Measurements from ENCODE around the gene ARHGAP26. TPM values are rescaled to one million over a fixed set of nuclear protein-coding genes. Genes with fewer than 3 reads are reported as not detected.

Gene ARHGAP26
- total and polyA plus RNA-seq, 2 of the 4 experiments (the other 2 are of a cell fraction): 0.54 to 0.56 TPM

GRCh38 chr5:142873831-142874230 lies 103.7 kb downstream of the ARHGAP26 start:
- no peak overlapping the region for H2AFZ ChIP-seq (replicated peaks; ENCODE audit: low read length, poor library complexity)
- intact Hi-C loops (cut with micrococcal nuclease): no loop called here
- peaks cover 24% of the 10 kb centered on the region for H3K27me3 ChIP-seq (ENCODE audit: control insufficient read depth, insufficient read depth, low read length)
- no peak overlapping the region for H3K14ac ChIP-seq (replicated peaks; ENCODE audit: low read depth, low read length)
- no peak overlapping the region for H3K4me3 ChIP-seq (ENCODE audit: insufficient read depth, low read depth, low read length)
- TF ChIP-seq MAZ (IDR thresholded peaks at IDR 0.05; ENCODE audit: borderline replicate concordance, low read depth, low read length): no peak
- TF ChIP-seq FOS (IDR thresholded peaks at IDR 0.05; ENCODE audit: low read depth, low read length): no peak
- TF ChIP-seq CEBPB (IDR thresholded peaks at IDR 0.05; ENCODE audit: low read depth, low read length): no peak
- no peak for TF ChIP-seq NFE2L2 (IDR thresholded peaks at IDR 0.05; ENCODE audit: low read depth, low read length)
- no peak for TF ChIP-seq RAD21 (IDR thresholded peaks at IDR 0.05; ENCODE audit: low read length)
- TF ChIP-seq MAFK (IDR thresholded peaks at IDR 0.05; ENCODE audit: low read depth, low read length): no peak
- no peak for TF ChIP-seq ELK1 (IDR thresholded peaks at IDR 0.05; ENCODE audit: borderline replicate concordance, low read depth, low read length)
- no peak for TF ChIP-seq CHD1 (IDR thresholded peaks at IDR 0.05; ENCODE audit: low read depth, low read length)
- TF ChIP-seq RCOR1 (IDR thresholded peaks at IDR 0.05; ENCODE audit: insufficient replicate concordance, low read length): no peak
- TF ChIP-seq POLR2A (IDR thresholded peaks at IDR 0.05; ENCODE audit: low read depth, low read length): no peak
- TF ChIP-seq USF2 (IDR thresholded peaks at IDR 0.05; ENCODE audit: low read depth, low read length): no peak
- TF ChIP-seq BHLHE40 (IDR thresholded peaks at IDR 0.05; ENCODE audit: low read depth, low read length): no peak
- no peaks in the 10 kb centered on the region for H3K79me1 ChIP-seq (ENCODE audit: low read depth in 1 of 2, low read length in 2 of 2)
- H2BK120ac ChIP-seq (ENCODE audit: low read depth, low read length): no peak overlapping the region
- H2BK15ac ChIP-seq (ENCODE audit: low read depth, low read length): no peak overlapping the region
- H4K8ac ChIP-seq (ENCODE audit: low read depth in 2 of 2, low read length in 2 of 2): no peak overlapping the region
- H3K27ac ChIP-seq (ENCODE audit: insufficient read depth, low read length): no peak overlapping the region
- H3K9ac ChIP-seq (ENCODE audit: low read depth, low read length): no peak overlapping the region
- ATAC-seq (ENCODE audit: low read depth) (no peak), DNase-seq (no peak)
- H2AK5ac ChIP-seq (ENCODE audit: low read depth, low read length): no peak overlapping the region
- no peaks in the 10 kb centered on the region for H3K36me3 ChIP-seq (ENCODE audit: control insufficient read depth, insufficient read depth, low read length)
- H3K9me1 ChIP-seq (ENCODE audit: insufficient read depth, low read length): no peaks in the 10 kb centered on the region
- no CpG with 5 or more reads among the region's 5 CpGs for WGBS, 2 experiments (ENCODE audit: extremely low coverage in 2 of 2, insufficient read length in 1 of 2)
- H3K9me3 ChIP-seq (ENCODE audit: control insufficient read depth, insufficient read depth, low read length): no peaks in the 10 kb centered on the region
- H3K4ac ChIP-seq (ENCODE audit: low read depth, low read length): no peak overlapping the region
- H3K23ac ChIP-seq (ENCODE audit: low read depth, low read length): no peak overlapping the region
- H3K4me2 ChIP-seq (ENCODE audit: low read depth, low read length): no peak overlapping the region
- POLR2A ChIA-PET (ENCODE audit: unreplicated experiment): no interaction called here
- no peak overlapping the region for H3K18ac ChIP-seq (ENCODE audit: low read depth, low read length)
- no peak overlapping the region for H4K5ac ChIP-seq (ENCODE audit: low read depth, low read length)
- H3K4me1 ChIP-seq (ENCODE audit: control insufficient read depth, insufficient read depth, low read length): 0 out of 2 replicates have a peak, but pooled peaks cover 2% of the 10 kb centered on the region
- no peak overlapping the region for H2BK20ac ChIP-seq (ENCODE audit: low read depth, low read length)
- H4K91ac ChIP-seq (ENCODE audit: insufficient read depth, low read depth, low read length): no peak overlapping the region
- no peak overlapping the region for H2BK5ac ChIP-seq (ENCODE audit: low read depth, low read length, poor library complexity, severe bottlenecking)
- no peaks in the 10 kb centered on the region for H4K20me1 ChIP-seq (ENCODE audit: insufficient read depth, low read length)
- in situ Hi-C loops (cut with MboI; ENCODE audit: low sequenced_read_pairs): loop anchor here (5.0 to 10.0 kb wide), 3 partner anchors 102 to 269 kb away; partner anchors contain the start of gene ARHGAP26
- CTCF ChIA-PET: interaction anchor here (0.7 to 2.7 kb wide), 3 partner anchors 157 to 263 kb away, joined by 3 to 14 read pairs (median 10); no protein-coding TSS in a partner anchor
- BruUV-seq (replicated peaks): no TSS peak
- H3K56ac ChIP-seq (ENCODE audit: extremely low read depth, insufficient read depth, low read length): no peak overlapping the region
- dilution Hi-C loops (cut with HindIII; ENCODE audit: low sequenced_read_pairs, unreplicated experiment): no loop called here
- H2AK9ac ChIP-seq (replicated peaks; ENCODE audit: low read depth, low read length, poor library complexity): no peak overlapping the region
